NCI-H69 (cell line): ENCODE results near the gene HLF.
A peak's percentile ranks its signal among the peaks of the same experiment; 100 is the strongest.

Source experiments
- DNase-seq: peaks from one replicate; lab custom pipeline; 2025; lab: John Stamatoyannopoulos, UW

HLF gene

DNA sequence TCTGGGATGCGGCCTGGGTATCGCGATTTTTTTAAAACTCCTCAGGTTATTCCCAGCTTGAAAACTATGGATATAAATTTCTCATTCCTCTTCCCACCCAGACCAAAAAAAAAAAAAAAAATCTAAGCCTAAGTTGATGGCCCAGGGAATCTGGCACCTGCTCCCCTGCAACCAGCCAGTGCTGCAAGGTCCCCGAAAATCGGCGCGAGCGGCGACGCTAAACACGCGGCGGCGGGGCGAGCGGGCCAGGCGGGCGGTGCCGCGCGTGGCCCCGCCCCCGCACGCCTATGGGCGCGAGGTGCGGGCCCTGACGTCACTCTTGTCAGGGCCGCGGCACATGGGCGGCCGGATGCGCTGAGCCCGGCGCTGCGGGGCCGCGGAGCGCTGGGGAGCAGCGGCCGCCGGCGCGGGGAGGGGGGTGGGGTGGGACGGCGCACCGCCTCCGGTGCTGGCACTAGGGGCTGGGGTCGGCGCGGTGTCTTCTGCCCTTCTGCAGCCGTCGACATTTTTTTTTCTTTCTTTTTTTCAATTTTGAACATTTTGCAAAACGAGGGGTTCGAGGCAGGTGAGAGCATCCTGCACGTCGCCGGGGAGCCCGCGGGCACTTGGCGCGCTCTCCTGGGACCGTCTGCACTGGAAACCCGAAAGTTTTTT lies at the start of gene HLF:
Gene HLF (plus strand): TSS at position 316 of the 654 bp plus-strand sequence. CDS start 525 bp downstream, outside the sequence.
- peak; percentile 95 for DNase-seq

DNA sequence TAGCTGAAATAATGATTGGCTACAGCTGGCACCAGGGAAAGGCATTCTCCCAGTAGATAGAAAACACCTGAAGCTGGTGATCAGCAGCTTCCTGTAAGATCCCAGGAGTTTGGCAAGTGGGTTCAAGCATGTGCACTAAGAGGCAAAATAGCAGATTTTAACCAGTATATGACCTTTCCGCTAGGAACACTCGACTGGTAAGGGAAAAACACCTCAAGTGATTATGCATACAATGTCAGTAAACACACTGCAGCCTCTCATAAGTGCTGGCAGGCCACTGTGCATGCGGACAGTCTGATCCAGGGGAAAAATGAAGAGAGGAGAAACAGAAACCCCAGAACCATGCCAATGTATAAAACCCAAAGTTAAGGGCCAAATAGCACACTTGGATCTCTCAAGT lies 49.0 kb upstream of the HLF start:
- DNase-seq: no peak

DNA sequence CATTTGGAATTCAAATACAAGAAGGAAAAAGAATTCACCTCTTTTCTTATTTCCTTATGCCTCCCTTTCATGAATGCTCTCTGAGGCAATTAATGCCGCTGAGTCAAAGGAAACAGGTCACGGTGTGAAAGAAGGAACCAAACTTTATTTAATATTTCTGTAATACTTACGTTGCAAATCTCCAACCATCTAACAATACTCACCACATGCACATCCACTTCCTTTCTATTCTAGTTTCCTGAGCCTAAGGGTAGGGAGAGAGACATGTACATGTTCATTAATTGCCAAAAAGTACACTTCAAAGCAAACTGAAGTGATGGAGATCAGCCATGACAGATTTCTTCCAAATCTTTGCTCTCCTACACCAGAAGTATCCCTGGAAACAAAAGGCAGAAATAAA lies 47.9 kb upstream of the HLF start:
- DNase-seq: no peak

DNA sequence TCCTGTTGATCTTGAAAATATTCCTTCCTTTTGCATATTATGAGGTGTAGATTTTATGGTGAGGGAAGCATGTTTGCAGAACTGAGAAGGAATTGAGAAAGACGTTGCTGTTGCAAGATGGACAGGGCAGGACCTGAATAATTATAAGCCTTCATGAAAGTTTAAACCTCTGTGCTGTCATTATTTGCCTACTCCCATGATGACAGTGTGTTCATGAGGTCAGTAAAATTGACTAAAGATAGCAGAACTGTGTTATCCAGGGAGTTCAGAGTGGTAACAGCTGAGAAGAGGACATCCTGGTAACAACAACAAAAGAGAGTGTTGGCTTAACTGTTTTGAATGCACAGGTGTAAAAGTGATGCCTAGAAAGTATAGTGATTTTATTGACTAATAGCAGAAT lies 45.3 kb upstream of the HLF start:
- no peak for DNase-seq

GRCh38 chr17:55219934-55220333 lies 44.8 kb upstream of the HLF start:
- DNase-seq: no peak

GRCh38 chr17:55223524-55223923 lies 41.2 kb upstream of the HLF start:
- no peak for DNase-seq

GRCh38 chr17:55224746-55225145 lies 40.0 kb upstream of the HLF start:
- peak; percentile 58 for DNase-seq

GRCh38 chr17:55225237-55225636 lies 39.5 kb upstream of the HLF start:
- DNase-seq: no peak

DNA sequence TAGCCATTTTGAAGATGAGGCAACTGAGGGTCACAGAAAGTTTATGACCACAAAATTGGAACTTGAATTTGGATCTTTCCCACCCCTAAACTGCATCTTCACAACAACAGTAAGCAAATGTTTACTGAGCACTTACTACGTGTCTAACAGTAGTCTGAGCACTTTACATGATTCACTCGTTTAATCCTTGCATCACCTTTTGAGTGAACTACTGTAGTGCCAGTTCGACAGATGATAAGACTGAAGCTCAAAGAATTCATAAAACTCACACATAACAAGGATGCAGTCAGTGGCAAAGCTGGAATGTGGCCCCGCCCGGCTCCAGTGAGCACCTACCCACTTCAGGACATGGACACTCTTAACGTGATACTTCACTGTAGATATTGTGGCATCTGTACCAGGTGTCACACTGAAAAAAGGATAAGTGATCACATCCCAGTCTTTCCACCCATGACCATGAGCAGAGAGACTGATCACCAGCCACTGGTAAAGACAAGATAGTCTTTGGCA lies 36.0 kb upstream of the HLF start:
- DNase-seq: no peak

GRCh38 chr17:55229276-55229675 lies 35.5 kb upstream of the HLF start:
- DNase-seq: no peak

- DNase-seq: no peak
Observed at GRCh38 chr17:55230716-55231115, 34.0 kb upstream of the HLF start.

DNA sequence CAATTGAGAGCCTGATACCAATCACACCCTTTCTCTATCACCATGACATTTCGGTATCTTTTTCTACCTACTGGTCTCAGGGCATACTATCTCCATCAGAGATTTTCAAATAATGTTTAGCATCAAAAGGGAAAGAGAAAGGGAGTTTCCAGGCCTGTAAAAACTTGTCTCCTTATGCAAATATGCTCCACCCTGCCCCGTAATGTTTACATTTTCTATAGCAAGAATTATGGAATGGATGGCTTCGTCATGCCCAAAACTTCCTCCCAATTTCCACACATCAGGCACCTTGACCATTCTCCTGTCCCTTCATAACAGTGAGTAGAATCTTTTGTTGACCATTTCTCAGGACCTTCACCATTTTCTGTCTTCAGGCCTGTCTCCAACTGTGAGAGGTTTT lies 30.9 kb upstream of the HLF start:
- no peak for DNase-seq

DNA sequence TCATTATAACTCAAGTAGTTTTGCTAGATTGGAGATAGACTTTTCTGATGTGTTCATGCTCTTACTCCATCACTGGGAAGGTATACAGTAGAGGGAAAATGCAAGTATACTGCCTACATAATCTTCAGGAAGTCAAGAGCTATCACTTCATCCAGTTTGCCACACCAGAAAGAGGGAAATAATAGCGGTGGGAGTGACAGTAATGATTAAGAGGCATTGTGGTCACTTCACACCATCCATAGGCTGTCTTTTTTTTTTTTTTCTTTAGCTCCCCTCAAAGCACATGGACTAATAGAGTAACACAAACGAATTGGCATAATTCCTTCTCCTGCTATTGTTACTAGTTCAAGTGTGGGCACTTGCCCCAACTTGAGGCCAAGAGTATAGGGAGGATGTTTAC lies 28.4 kb upstream of the HLF start:
- no peak for DNase-seq

- no peak for DNase-seq
Observed at GRCh38 chr17:55237268-55237667, 27.5 kb upstream of the HLF start.

GRCh38 chr17:55237841-55238178 lies 26.9 kb upstream of the HLF start:
- DNase-seq: no peak

DNA sequence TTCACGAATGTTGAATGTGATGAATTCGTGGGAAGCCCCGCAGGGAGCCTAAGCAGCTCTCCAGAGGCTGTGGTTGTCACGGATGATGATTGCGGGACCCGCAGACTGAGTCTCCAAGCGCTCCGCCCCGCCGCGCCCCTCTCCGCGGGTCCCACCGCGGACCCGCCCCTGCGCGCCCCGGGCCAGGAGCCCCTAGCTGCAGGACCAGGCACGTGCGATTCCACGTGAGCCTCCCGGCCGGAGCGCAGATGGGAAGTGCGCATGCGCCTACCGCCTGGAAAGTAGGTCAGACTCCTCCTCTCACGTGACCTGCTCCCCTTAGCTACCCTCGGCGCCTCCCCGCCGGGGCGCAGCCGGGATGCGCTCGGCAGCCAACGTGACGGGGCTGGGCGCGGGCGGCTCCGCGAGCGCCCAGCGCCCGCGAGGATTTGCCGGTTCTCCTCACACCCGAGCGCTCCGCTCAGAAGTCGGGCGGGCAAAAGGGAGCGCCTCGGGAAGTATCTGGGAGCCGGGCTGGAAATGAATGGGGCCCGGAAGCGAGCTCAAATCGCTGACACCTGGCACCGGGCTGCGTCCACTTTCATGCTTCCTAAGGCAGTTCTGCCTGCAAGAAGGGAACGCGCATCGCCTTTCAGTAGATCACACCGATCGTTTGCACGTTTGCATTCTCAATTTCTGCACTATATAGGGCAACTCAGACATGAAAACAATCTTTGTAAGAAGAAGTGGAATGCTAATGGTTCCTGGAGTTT lies 26.4 kb upstream of the HLF start:
- peak; percentile 98 for DNase-seq

DNA sequence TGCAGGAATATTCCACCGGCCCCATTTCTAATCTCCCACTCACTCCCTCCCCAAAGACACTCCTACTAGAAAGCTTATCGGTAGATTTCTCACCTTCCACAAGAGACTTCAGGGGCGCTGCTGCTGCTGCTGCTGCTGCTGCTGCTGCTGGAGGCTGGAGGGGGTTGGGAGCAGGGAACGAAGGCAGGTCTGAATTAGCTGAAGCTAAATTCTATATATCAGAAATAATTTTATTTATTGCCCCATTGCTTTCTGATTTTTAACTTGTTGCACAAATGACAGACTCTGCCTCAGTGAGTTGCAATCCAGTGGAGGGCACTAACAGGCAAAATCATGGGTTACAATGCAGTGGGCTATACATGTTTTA lies 25.8 kb upstream of the HLF start:
- peak; percentile 72 for DNase-seq

DNA sequence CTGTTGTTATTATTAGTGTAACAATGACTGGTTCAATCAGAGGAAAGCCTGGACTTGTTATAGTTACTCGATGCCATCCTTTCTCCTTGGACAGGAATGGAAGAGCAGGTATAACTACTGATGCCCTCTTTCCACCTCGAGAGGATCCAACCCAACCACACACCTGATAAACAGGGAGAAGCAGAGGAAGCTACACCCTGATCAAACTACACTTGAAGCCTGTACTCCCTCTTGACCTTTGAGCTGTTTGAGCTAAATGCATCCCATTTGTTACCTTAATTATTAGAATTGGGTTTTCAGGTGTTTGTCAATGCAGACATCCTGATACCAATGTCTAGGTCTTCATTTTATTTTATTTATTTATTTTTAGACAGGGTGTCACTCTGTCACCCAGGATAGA lies 23.7 kb upstream of the HLF start:
- no peak for DNase-seq

DNA sequence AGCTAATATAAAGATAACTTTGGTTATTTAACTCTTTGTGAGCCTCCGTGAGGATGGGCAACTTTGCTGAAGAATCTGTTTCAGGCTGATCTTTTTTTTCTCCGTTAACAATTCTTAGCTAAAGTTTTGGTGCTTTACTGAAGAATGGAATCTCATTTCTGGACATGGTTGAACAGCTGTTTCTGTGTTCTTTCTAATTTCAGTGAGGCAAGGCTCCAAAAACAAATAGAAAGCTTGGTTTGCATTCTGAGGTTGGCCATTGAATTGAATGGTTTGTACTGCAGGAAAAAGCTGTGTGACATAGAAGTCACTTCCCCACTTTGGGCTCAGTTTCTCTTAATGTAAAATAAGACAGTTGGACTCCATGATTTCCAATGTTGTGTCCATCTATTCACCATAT lies 22.3 kb upstream of the HLF start:
- no peak for DNase-seq

DNA sequence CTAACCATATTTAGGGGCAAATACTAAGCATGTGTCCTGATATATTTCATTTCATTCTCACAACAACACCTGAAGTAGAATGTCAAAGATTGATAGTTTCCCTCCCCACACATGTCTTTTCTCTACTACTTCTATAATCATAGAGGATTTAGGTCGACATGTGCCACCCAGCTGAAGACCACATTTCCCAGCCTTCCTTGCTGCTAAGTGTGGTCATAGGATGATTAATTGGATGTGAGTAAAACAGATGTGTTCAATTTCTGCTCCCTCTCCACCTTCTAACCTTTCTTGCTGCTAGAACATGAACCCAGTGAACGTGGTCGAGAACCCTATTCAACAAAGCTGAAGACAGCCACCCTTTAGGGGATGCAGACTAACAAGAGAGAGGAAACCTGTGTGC lies 18.8 kb upstream of the HLF start:
- DNase-seq: no peak

- DNase-seq: no peak
Observed at GRCh38 chr17:55246583-55246982, 18.2 kb upstream of the HLF start.

GRCh38 chr17:55248077-55248476 lies 16.7 kb upstream of the HLF start:
- DNase-seq: no peak

DNA sequence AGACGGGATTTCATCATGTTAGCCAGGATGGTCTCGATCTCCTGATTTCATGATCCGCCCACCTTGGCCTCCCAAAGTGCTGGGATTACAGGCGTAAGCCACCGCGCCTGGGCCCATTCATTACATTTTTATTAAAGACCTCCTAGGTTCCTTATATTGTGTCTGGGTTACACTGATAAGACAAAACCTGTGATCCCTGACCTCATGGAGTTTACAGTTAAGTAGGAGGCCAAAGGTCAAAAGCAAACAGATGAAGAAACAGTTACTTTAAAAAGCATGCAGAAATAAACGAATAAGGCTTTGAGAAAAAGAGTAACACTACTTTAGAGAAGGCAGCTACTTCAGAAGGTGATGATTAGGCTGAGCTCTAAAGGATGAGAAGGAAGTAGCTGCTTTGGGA lies 14.9 kb upstream of the HLF start:
- no peak for DNase-seq

DNA sequence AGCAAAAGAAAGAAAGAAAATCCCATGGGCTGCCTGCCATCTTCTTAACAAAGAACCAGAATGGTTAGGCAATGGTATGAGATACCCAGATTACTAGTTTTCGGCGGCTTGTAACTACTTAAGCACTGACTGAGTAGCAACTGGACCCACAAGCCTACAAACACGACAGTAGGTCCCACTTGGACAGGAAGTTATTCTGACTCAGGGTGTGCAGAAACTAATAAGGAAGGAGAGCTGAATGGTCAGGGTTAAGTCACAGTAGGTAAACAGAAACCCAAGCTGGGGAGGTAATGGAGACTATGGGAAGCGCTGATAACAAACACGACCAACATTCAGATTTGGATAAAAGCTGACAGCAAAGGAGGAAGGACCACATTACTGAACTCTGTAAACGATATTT lies 10.4 kb upstream of the HLF start:
- no peak for DNase-seq
